Tibial nerve (tissue), 3 donors: ENCODE measurements around the gene TMEM116.

Source experiments
- CTCF ChIP-seq, 5 experiments: fragments of 200-600 bp in 3 of 5; fragments of 450-650 bp in 2 of 5; sonication (generic) in 3 of 5; IDR thresholded peaks; one replicate each; pipeline ENCODE4 v1.5.1; 2016 to 2019; ENCODE audit warnings: antibody characterized with exemption in 5 of 5, mild to moderate bottlenecking in 3 of 5, moderate library complexity in 2 of 5
- POLR2A ChIP-seq, 2 donors: fragments of 450-650 bp; IDR thresholded peaks; one replicate each; pipeline ENCODE4 v1.6.1; 2017; ENCODE audit warnings: antibody characterized with exemption in 2 of 2, mild to moderate bottlenecking in 2 of 2, moderate library complexity in 2 of 2

DNA sequence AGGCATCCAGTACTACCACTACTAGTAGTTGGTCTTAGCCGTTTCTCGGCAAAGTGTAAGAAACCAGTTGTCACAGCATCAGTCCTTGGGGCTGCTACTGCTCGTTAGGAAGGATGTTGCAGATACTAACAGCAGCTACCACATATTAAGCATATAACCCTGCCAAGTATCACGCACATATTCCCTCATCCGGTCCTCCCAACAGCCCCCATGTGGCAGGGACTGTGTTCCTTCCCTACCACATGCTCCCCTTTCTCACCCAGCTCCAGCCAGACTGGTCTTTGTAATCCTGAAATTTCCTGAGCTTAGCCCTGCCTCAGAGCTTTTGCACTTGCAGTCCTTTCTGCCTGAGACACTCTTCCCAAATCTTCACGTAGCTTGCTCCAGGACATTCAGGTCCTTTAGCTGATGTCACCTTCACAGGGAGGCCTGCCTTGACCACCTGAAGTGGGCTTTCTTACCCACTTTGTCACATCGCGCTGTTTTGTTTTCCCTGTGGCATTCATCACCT is 8.0 kb upstream of the TMEM116 start:
- TF ChIP-seq CTCF (IDR thresholded peaks at IDR 0.05) (no peak), POLR2A (IDR thresholded peaks at IDR 0.05) (no peak)
